A549 (cell line): ENCODE data around the gene TRA2B. TPM values are rescaled to one million over a fixed set of nuclear protein-coding genes. Genes with fewer than 3 reads are reported as not detected.
A peak's percentile ranks its signal among the peaks of the same experiment; 100 is the strongest.

Experiments
- ATAC-seq, 2 experiments: fragments of 200-7000 bp in 1 of 2; fragments of >200 bp in 1 of 2; cut with Nextera tagmentation in 1 of 2; cut with Tn5 transposase in 1 of 2; 3 replicates each; pipeline versions ENCODE4 v1.8.0 to v1.9.1; 2018 to 2020; ENCODE audit warnings: mild to moderate bottlenecking in 1 of 2, moderate library complexity in 1 of 2
- CTCF ChIA-PET: fragments of 300-600 bp; sonication (Branson Sonifier 250); formaldehyde crosslinking; extraction: SDS; loops from one replicate; lab custom pipeline; 2021; ENCODE audit warnings: antibody characterized with exemption, inconsistent platforms; lab: Yijun Ruan, JAX
- POLR2A ChIA-PET: fragments of 350-600 bp; formaldehyde crosslinking; extraction: SDS; loops from one replicate; lab custom pipeline; 2021; ENCODE audit warnings: antibody characterized with exemption, inconsistent platforms; lab: Yijun Ruan, JAX
- DNase-seq, 2 experiments: peaks; one replicate each; pipeline versions ENCODE4 v3.0.0 to v3.0.0-alpha.2; 2011 to 2016; ENCODE audit warnings: low read depth in 1 of 2, low spot score in 1 of 2
- FAIRE-seq: peaks from 2 replicates; lab custom pipeline; 2011; peaks lifted over from hg19 to GRCh38; lab: Jason Lieb, UNC
- H3K27ac ChIP-seq, 2 experiments: fragments of >200 bp; sonication (Bioruptor Twin); formaldehyde crosslinking; 3 replicates each; pipeline ENCODE4 v1.5.1; 2016 to 2017
- H3K4me1 ChIP-seq: fragments of >200 bp; sonication (Bioruptor Twin); formaldehyde crosslinking; 3 replicates; pipeline ENCODE4 v1.6.1; 2016
- H3K4me2 ChIP-seq: fragments of >200 bp; sonication (Bioruptor Twin); formaldehyde crosslinking; 3 replicates; pipeline ENCODE4 v1.6.1; 2016
- H3K4me3 ChIP-seq: fragments of >200 bp; sonication (Bioruptor Twin); formaldehyde crosslinking; 3 replicates; pipeline ENCODE4 v1.5.1; 2016
- H3K9me3 ChIP-seq: fragments of >200 bp; sonication (Bioruptor Twin); formaldehyde crosslinking; 3 replicates; pipeline ENCODE4 v1.6.1; 2016
- ATOH8 ChIP-seq: fragments of 250-450 bp; sonication (Bioruptor Pico); IDR thresholded peaks from 2 replicates; pipeline ENCODE4 v1.5.0; 2020; ENCODE audit warnings: low read depth, mild to moderate bottlenecking, moderate library complexity
- CBX2 ChIP-seq: fragments of 200-600 bp; sonication (generic); IDR thresholded peaks from 2 replicates; pipeline ENCODE4 v1.6.1; 2016; ENCODE audit warnings: low read depth, mild to moderate bottlenecking, borderline replicate concordance
- CTCF ChIP-seq: fragments of >200 bp; sonication (Bioruptor Twin); formaldehyde crosslinking; IDR thresholded peaks from 3 replicates; pipeline ENCODE4 v1.5.1; 2016
- E2F6 ChIP-seq: IDR thresholded peaks from 2 replicates; pipeline ENCODE4 v1.6.1; 2012; ENCODE audit warnings: low read depth, borderline replicate concordance
- EHMT2 ChIP-seq: fragments of 200-600 bp; sonication (generic); IDR thresholded peaks from 2 replicates; pipeline ENCODE4 v1.6.1; 2016; ENCODE audit warnings: antibody characterized with exemption, low read depth, mild to moderate bottlenecking, moderate library complexity
- ELK1 ChIP-seq: fragments of 150-350 bp; IDR thresholded peaks from 2 replicates; pipeline ENCODE4 v1.6.1; 2014; ENCODE audit warnings: low read depth, mild to moderate bottlenecking, low read length
- FOSB ChIP-seq: fragments of 250-450 bp; sonication (Bioruptor Pico); IDR thresholded peaks from 2 replicates; pipeline ENCODE4 v1.5.0; 2020; ENCODE audit warnings: mild to moderate bottlenecking, moderate library complexity
- GATA3 ChIP-seq: IDR thresholded peaks from 2 replicates; pipeline ENCODE4 v1.6.1; 2012; ENCODE audit warnings: borderline replicate concordance
- HEYL ChIP-seq: fragments of 250-450 bp; sonication (Bioruptor Pico); IDR thresholded peaks from 2 replicates; pipeline ENCODE4 v1.8.0; 2021; ENCODE audit warnings: mild to moderate bottlenecking, moderate library complexity
- HMGXB4 ChIP-seq: fragments of 250-450 bp; sonication (Bioruptor Pico); IDR thresholded peaks from 2 replicates; pipeline ENCODE4 v1.5.0; 2021; ENCODE audit warnings: mild to moderate bottlenecking, moderate library complexity, borderline replicate concordance
- HOXA7 ChIP-seq: fragments of 250-450 bp; sonication (Bioruptor Pico); IDR thresholded peaks from 2 replicates; pipeline ENCODE4 v1.5.0; 2020; ENCODE audit warnings: mild to moderate bottlenecking, moderate library complexity
- JUN ChIP-seq, 2 experiments: fragments of >200 bp; sonication (Bioruptor Twin); formaldehyde crosslinking; IDR thresholded peaks; 2 replicates in 1 of 2; 3 replicates in 1 of 2; pipeline ENCODE4 v1.6.1; 2016 to 2017
- KDM1A ChIP-seq: fragments of 200-600 bp; sonication (generic); IDR thresholded peaks from 2 replicates; pipeline ENCODE4 v1.6.1; 2016; ENCODE audit warnings: low read depth, mild to moderate bottlenecking
- KDM5A ChIP-seq: fragments of 200-600 bp; sonication (generic); IDR thresholded peaks from 2 replicates; pipeline ENCODE4 v1.6.1; 2016; ENCODE audit warnings: antibody characterized with exemption, mild to moderate bottlenecking
- MAFK ChIP-seq: fragments of 450-650 bp; IDR thresholded peaks from 2 replicates; pipeline ENCODE4 v1.6.1; 2014; ENCODE audit not compliant: partially characterized antibody
- MAX ChIP-seq: IDR thresholded peaks from 2 replicates; pipeline ENCODE4 v1.6.1; 2012
- MAZ ChIP-seq: fragments of 150-350 bp; IDR thresholded peaks from 2 replicates; pipeline ENCODE4 v1.6.1; 2014; ENCODE audit warnings: antibody characterized with exemption, low read depth, low read length, borderline replicate concordance
- MYC ChIP-seq: IDR thresholded peaks from 2 replicates; pipeline ENCODE4 v1.6.1; 2012; ENCODE audit warnings: mild to moderate bottlenecking, inconsistent platforms, low read length, improper control_type of control experiment, borderline replicate concordance
- NFE2L2 ChIP-seq: fragments of 150-350 bp; conservative IDR thresholded peaks from 2 replicates; pipeline ENCODE4 v1.6.1; 2014; ENCODE audit warnings: low read length
- PHF8 ChIP-seq: fragments of 200-600 bp; sonication (generic); IDR thresholded peaks from 2 replicates; pipeline ENCODE4 v1.6.1; 2016; ENCODE audit warnings: low read depth, mild to moderate bottlenecking, antibody characterized with exemption, moderate library complexity, borderline replicate concordance
- POLR2A ChIP-seq: IDR thresholded peaks from 2 replicates; pipeline ENCODE4 v1.6.1; 2012; ENCODE audit warnings: mild to moderate bottlenecking, low read length
- POLR2AphosphoS2 ChIP-seq: conservative IDR thresholded peaks from 2 replicates; pipeline ENCODE4 v1.6.1; 2012; ENCODE audit warnings: low read length, improper control_type of control experiment, inconsistent platforms
- RARB ChIP-seq: fragments of 250-450 bp; sonication (Bioruptor Pico); IDR thresholded peaks from 2 replicates; pipeline ENCODE4 v1.8.0; 2021; ENCODE audit warnings: mild to moderate bottlenecking, moderate library complexity
- RNF2 ChIP-seq: fragments of 200-600 bp; sonication (generic); IDR thresholded peaks from 2 replicates; pipeline ENCODE4 v1.6.1; 2016; ENCODE audit warnings: low read depth, mild to moderate bottlenecking, antibody characterized with exemption, moderate library complexity, borderline replicate concordance
- TFCP2L1 ChIP-seq: fragments of 250-450 bp; sonication (Bioruptor Pico); IDR thresholded peaks from 2 replicates; pipeline ENCODE4 v1.5.0; 2021; ENCODE audit warnings: mild to moderate bottlenecking
- USF2 ChIP-seq: fragments of 450-650 bp; IDR thresholded peaks from 2 replicates; pipeline ENCODE4 v1.6.1; 2014; ENCODE audit warnings: antibody characterized with exemption
- ZNF302 ChIP-seq: fragments of 250-450 bp; sonication (Bioruptor Pico); IDR thresholded peaks from 2 replicates; pipeline ENCODE4 v1.9.0; 2021; ENCODE audit warnings: inconsistent platforms, mild to moderate bottlenecking, moderate library complexity
- ZSCAN20 ChIP-seq: fragments of 250-450 bp; sonication (Bioruptor Pico); IDR thresholded peaks from 2 replicates; pipeline ENCODE4 v1.8.0; 2022; ENCODE audit warnings: mild to moderate bottlenecking, moderate library complexity
- WGBS: methylation state at CpG from one replicate; pipeline ENCODE4 v1.1.6; 2017; ENCODE audit errors: missing lambda C conversion rate; 5-methylcytosine and 5-hydroxymethylcytosine counted together
- polyA plus RNA-seq, 4 experiments: library from polyadenylated mRNA; depleted of rRNA in 3 of 4; stranded (reverse); fragments of >200 nt; fragmentation: RNase III in 1 of 4; extraction: RNeasy Plus Mini Kit Qiagen cat#74134 plus additional on column Dnase treatment in 1 of 4; gene quantifications; 2 replicates in 3 of 4; 3 replicates in 1 of 4; pipeline ENCODE4 v1.2.3, GENCODE V29; 2011 to 2017

The TRA2B gene
- polyA plus RNA-seq, 2 of the 4 experiments (the other 2 are of a cell fraction): 193 to 273 TPM

GRCh38 chr3:185959609-185960521 lies 22.1 kb upstream of the TRA2B start:
- FAIRE-seq: no peak
- peak; percentile 48 to 82 for DNase-seq
- H3K4me1 ChIP-seq: peaks cover 21% of the 10 kb centered on the region
- peak; percentile 59 to 67 for ATAC-seq
- CTCF ChIA-PET: interaction anchor here (0.6 to 12.2 kb wide), 3 partner anchors 10 to 16 kb away, joined by 3 to 158 read pairs (median 3); no protein-coding TSS in a partner anchor
- POLR2A ChIA-PET: interaction anchor here (0.6 to 2.3 kb wide), 5 partner anchors 13 to 443 kb away, joined by 4 to 18 read pairs (median 6); partner anchors contain the start of gene TRA2B
- peak; percentile 71 to 77; a peak in 4 of 5 replicates for TF ChIP-seq JUN (IDR thresholded peaks at IDR 0.05)
- peak; percentile 71 for TF ChIP-seq RARB (CRISPR knock-in tag)
- TF ChIP-seq HOXA7: peak; percentile 53; the same call in 1 of the 2 replicates
- peak; percentile 42 for TF ChIP-seq POLR2A
- no peak for TF ChIP-seq ATOH8 (CRISPR knock-in tag)
- no peak for TF ChIP-seq ZNF302 (CRISPR knock-in tag)
- TF ChIP-seq ZSCAN20 (CRISPR knock-in tag): no peak
- TF ChIP-seq GATA3: no peak
- TF ChIP-seq CTCF: no peak
- TF ChIP-seq PHF8: peak; percentile 53; the same call in 1 of the 2 replicates
- no peak for TF ChIP-seq ELK1
- peak; percentile 84 for TF ChIP-seq MAFK
- peak; percentile 29; the same call in 1 of the 2 replicates for TF ChIP-seq FOSB
- TF ChIP-seq EHMT2: no peak
- TF ChIP-seq HMGXB4 (CRISPR knock-in tag): no peak
- no peak for TF ChIP-seq KDM5A
- TF ChIP-seq POLR2AphosphoS2: no peak
- TF ChIP-seq MAX: 0 out of 2 replicates have a peak, but pooled peaks have one; percentile 20
- TF ChIP-seq NFE2L2: peak; percentile 92
- H3K4me3 ChIP-seq: peak overlapping the region; percentile 58
- H3K27ac ChIP-seq: peak overlapping the region; percentile 81 to 88
- 1% methylated on average over 5 of the region's 5 CpGs for WGBS
- H3K4me2 ChIP-seq: peak overlapping the region; percentile 89
- H3K9me3 ChIP-seq: no peaks in the 10 kb centered on the region

- ATAC-seq (no peak), DNase-seq (no peak), FAIRE-seq (no peak)
- Histone ChIP-seq H3K9me3 (no peaks in the 10 kb centered on the region), H3K4me1 (peaks cover 23% of the 10 kb centered on the region), H3K27ac (peak overlapping the region; percentile 81 to 88), H3K4me3 (no peak overlapping the region), H3K4me2 (no peak overlapping the region)
- ChIA-PET CTCF (interaction anchor here (1.0 to 12.2 kb wide), 3 partner anchors 15 to 298 kb away, joined by 3 to 158 read pairs (median 3); no protein-coding TSS in a partner anchor), POLR2A (no interaction called here)
- WGBS: 85% methylated on average over 2 of the region's 2 CpGs
- TF ChIP-seq MAZ (no peak), MYC (no peak), TFCP2L1 (CRISPR knock-in tag) (no peak), KDM1A (no peak), MAX (no peak), USF2 (no peak), HEYL (CRISPR knock-in tag) (no peak), E2F6 (no peak), CBX2 (no peak), RNF2 (no peak)
Observed at GRCh38 chr3:185958626-185959025, 20.8 kb upstream of the TRA2B start.
